ENCODE measurements around the gene SLC19A1.

DNA sequence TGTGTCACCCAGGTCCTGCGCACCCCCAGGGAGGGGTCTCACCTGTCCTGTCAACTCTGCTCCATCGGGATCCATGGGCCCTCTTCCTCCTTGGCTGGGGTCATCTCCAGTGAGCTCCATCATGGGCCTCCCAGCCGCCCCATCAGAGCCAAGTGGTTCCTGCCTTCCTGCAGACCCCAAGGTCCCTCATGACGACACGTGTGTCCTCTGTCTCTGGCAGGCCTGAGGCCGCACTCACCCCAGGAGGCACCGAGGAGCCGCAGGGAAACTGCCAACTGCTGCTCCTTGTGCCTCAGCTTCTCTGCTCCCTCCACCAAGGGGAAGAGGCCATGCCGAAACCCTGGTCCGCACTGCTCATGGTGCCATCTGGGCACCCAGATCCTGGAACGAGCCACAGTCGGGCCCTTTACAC, 90.5 kb downstream of the SLC19A1 start:
- no peak for TF ChIP-seq CTCF (IDR thresholded peaks at IDR 0.05; ENCODE audit: low read length)
- TF ChIP-seq EZH2phosphoT487 (IDR thresholded peaks at IDR 0.05; ENCODE audit: low read length) = no peak

All from MM.1S (cell line).